Gastrocnemius medialis (tissue), 4 donors: ENCODE data around the gene THRB. TPM values are rescaled to one million over a fixed set of nuclear protein-coding genes. Genes with fewer than 3 reads are reported as not detected.

Experiments
- ATAC-seq, 2 donors: fragments of 150-250 bp; one replicate each; pipeline ENCODE4 v1.9.1; 2016
- DNase-seq, 2 donors: peaks; one replicate each; pipeline ENCODE4 v3.0.0-alpha.2; 2019
- H3K27ac ChIP-seq, 4 donors: fragments of 200-600 bp; sonication (generic); 1 replicate in 1 of 4; 2 replicates in 3 of 4; pipeline ENCODE4 v1.5.1; 2016 to 2018; ENCODE audit warnings: mild to moderate bottlenecking in 2 of 4, moderate library complexity in 1 of 4
- H3K27me3 ChIP-seq, 3 donors: fragments of 200-600 bp; sonication (generic) in 2 of 3; 1 replicate in 1 of 3; 2 replicates in 2 of 3; pipeline versions ENCODE4 v1.5.1 to v1.6.0; 2016 to 2019; ENCODE audit warnings: mild to moderate bottlenecking in 1 of 3, moderate library complexity in 1 of 3
- H3K36me3 ChIP-seq, 2 donors: fragments of 200-600 bp; sonication (generic) in 1 of 2; one replicate each; pipeline ENCODE4 v1.5.1; 2017 to 2018
- H3K4me1 ChIP-seq, 2 donors: fragments of 200-600 bp; sonication (generic) in 1 of 2; one replicate each; pipeline ENCODE4 v1.5.1; 2016 to 2017; ENCODE audit warnings: mild to moderate bottlenecking in 2 of 2
- H3K4me3 ChIP-seq, 4 donors: fragments of 200-600 bp; sonication (generic) in 3 of 4; 1 replicate in 1 of 4; 2 replicates in 3 of 4; pipeline ENCODE4 v1.5.1; 2016 to 2019; ENCODE audit warnings: mild to moderate bottlenecking in 2 of 4
- H3K9me3 ChIP-seq, 3 donors: fragments of 200-600 bp; sonication (generic) in 2 of 3; 1 replicate in 1 of 3; 2 replicates in 2 of 3; pipeline ENCODE4 v1.5.1; 2016 to 2019
- POLR2A ChIP-seq, 2 donors: fragments of 450-650 bp; IDR thresholded peaks; one replicate each; pipeline ENCODE4 v1.6.1; 2017; ENCODE audit warnings: antibody characterized with exemption in 2 of 2, mild to moderate bottlenecking in 2 of 2, moderate library complexity in 2 of 2
- in situ Hi-C, 4 donors: fragments of 200-750 bp; cut with MboI; loops; one replicate each; pipeline versions ENCODE4 v1.15.0 to v1.8.0; 2017; ENCODE audit warnings: low sequenced_read_pairs in 4 of 4
- intact Hi-C: fragments of 100-400 bp; cut with DNase I; formaldehyde crosslinking; loops from one replicate; pipeline ENCODE4 v1.15.1; 2023; ENCODE audit warnings: low total_unique reads
- total RNA-seq, 4 donors: library from RNA; depleted of rRNA; stranded (reverse); fragments of >200 nt; gene quantifications; one replicate each; pipeline versions ENCODE4 v1.1.0 to v1.2.3, GENCODE V29; 2016
- TF ChIP-seq, protein P1 (sequence below), 5 experiments: fragments of 450-650 bp in 3 of 5; fragments of 200-600 bp in 2 of 5; sonication (generic) in 2 of 5; IDR thresholded peaks in 4 of 5; conservative IDR thresholded peaks in 1 of 5; 1 replicate in 4 of 5; 2 replicates in 1 of 5; pipeline ENCODE4 v1.5.1; 2016 to 2019; ENCODE audit warnings: antibody characterized with exemption in 5 of 5, mild to moderate bottlenecking in 3 of 5, moderate library complexity in 3 of 5

The THRB gene
- total RNA-seq, 4 donors from 2014 or later: 20.1 to 60.0 (median 25.3) TPM

DNA sequence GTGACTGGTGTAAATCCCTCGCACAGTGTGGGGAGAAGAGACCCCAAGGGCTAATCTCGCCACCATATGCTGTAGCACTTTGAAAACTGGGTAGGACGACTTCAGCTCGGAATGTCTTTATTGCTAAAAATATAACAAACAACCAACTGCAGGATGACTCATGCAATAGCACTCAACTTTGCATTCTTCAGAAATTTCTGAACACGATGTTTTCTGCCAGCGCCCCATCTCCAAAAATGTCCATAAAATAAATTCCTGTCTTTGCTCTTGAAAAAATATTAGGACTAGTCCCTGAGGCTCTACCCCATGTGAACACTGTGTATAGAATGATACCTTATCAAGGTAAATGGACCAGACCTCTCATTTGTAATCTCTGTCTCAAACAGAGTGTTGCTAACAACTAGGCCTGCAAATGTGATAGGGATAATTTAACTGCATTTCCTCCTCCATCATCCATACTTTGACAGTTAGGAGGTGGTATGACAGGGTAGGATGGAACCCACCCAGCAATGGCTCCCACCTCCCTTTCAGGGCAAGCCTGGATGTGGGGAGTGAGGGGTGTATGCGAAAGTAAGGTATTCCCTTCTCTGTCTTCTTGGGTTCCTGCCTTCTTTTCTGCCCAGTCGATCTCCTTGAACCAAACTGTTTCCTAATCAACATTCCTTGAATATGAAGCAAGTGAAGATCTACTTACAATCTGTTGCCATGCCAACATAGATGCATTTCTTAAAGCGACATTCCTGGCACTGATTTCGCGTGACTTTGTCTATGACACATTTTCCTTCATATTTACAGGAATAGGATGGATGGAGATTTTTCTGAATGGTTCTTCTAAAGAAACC, 348.4 kb downstream of the THRB start:
- DNase-seq: no peak
- Histone ChIP-seq H3K27me3 (no peaks in the 10 kb centered on the region), H3K36me3 (no peaks in the 10 kb centered on the region), H3K27ac (peak overlapping the region; percentile 42 to 77 (median 72)), H3K4me3 (peak overlapping the region in 1 of 4 donors; percentile 23), H3K4me1 (peaks cover 21 to 22% of the 10 kb centered on the region in 2 donors), H3K9me3 (no peaks in the 10 kb centered on the region)
- TF ChIP-seq, protein P1, sequence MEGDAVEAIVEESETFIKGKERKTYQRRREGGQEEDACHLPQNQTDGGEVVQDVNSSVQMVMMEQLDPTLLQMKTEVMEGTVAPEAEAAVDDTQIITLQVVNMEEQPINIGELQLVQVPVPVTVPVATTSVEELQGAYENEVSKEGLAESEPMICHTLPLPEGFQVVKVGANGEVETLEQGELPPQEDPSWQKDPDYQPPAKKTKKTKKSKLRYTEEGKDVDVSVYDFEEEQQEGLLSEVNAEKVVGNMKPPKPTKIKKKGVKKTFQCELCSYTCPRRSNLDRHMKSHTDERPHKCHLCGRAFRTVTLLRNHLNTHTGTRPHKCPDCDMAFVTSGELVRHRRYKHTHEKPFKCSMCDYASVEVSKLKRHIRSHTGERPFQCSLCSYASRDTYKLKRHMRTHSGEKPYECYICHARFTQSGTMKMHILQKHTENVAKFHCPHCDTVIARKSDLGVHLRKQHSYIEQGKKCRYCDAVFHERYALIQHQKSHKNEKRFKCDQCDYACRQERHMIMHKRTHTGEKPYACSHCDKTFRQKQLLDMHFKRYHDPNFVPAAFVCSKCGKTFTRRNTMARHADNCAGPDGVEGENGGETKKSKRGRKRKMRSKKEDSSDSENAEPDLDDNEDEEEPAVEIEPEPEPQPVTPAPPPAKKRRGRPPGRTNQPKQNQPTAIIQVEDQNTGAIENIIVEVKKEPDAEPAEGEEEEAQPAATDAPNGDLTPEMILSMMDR (IDR thresholded peaks at IDR 0.05 in 4 of 5, conservative IDR thresholded peaks at IDR 0.05 in 1 of 5): no peak
- no peak for TF ChIP-seq POLR2A (IDR thresholded peaks at IDR 0.05)
- in situ Hi-C loops: no loop called here
- ATAC-seq: peak; percentile 73 to 81
- intact Hi-C loops: no loop called here

DNA sequence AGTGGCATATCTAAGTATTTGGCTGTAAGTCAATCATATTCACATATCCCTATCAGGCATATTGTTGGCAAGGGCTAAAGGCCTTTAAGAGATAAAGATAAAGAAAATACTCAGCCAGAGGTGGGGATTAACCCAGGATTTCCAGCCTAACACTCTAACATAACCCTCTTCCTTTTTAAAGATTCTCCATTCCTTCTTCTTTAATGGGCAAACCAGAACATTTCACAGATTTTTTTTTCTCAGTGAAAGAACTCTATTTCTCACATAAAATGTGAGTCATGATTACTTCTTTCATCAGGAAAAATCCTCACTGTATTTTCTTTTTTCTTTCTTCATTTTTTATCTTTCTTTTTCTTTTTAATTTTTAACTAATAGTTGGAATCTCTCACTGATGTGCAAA, 349.2 kb downstream of the THRB start:
- DNase-seq (no peak), ATAC-seq (no peak)
- H3K36me3 ChIP-seq: no peaks in the 10 kb centered on the region
- no peak for TF ChIP-seq POLR2A (IDR thresholded peaks at IDR 0.05)
- TF ChIP-seq, protein P1 (IDR thresholded peaks at IDR 0.05 in 4 of 5, conservative IDR thresholded peaks at IDR 0.05 in 1 of 5): no peak
- in situ Hi-C loops (no loop called here), intact Hi-C loops (no loop called here)
- H3K4me1 ChIP-seq: peaks cover 21 to 25% of the 10 kb centered on the region in 2 donors
- peak overlapping the region in 1 of 4 donors; percentile 23 for H3K4me3 ChIP-seq
- H3K27ac ChIP-seq: peak overlapping the region; percentile 42 to 77 (median 72)
- H3K9me3 ChIP-seq: no peaks in the 10 kb centered on the region
- H3K27me3 ChIP-seq: no peaks in the 10 kb centered on the region

DNA sequence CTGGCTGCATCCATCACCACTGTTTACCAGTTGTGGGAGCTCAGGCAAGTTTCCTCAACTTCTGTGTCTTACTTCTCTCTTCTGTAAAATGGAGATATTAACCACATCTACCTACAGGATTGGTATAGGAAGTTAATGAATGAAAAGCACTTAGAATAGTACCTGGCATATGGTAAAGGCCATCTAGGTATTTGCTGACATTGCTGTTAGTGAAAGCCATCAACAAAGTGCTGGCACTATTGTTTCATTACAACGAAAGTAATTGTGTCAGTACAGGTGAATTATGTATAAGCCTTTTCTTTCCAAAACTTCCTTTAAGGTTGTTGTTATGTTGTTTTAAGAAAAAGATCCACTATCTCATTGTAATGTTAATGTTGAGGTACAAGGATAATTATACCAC, 352.5 kb downstream of the THRB start:
- DNase-seq (no peak), ATAC-seq (no peak)
- intact Hi-C loops: loop anchor here (5.0 kb wide), 1 partner anchor 195 kb away; the partner anchor contains the start of gene NR1D2
- Histone ChIP-seq H3K4me3 (no peak overlapping the region), H3K36me3 (no peaks in the 10 kb centered on the region), H3K27ac (peak overlapping the region in 2 of 4 donors; percentile 70 to 77), H3K27me3 (no peaks in the 10 kb centered on the region), H3K4me1 (peaks cover 54 to 58% of the 10 kb centered on the region in 2 donors), H3K9me3 (no peaks in the 10 kb centered on the region)
- TF ChIP-seq POLR2A (IDR thresholded peaks at IDR 0.05): no peak
- TF ChIP-seq, protein P1 (IDR thresholded peaks at IDR 0.05 in 4 of 5, conservative IDR thresholded peaks at IDR 0.05 in 1 of 5): no peak
- in situ Hi-C loops: no loop called here

DNA sequence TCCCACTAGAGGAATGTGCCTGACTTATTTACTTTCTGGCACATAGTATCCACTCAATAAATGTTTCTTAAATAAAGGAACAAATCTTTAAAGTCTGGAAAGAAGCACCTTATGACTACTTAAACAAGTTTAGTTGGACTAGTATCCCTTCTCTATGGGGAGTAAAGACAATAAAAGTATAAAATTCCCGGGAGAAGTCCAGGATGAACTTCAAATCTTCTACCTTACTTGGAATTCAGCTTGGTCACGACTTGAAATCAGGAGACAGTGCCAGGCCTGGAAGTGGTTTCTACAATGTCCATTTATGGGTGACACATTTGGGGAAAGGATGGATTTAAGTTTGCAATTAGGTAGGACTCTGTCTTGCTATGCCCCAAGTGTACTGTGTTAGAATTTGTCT, 353.1 kb downstream of the THRB start:
- in situ Hi-C loops (no loop called here), intact Hi-C loops (loop anchor here (5.0 kb wide), 1 partner anchor 194 kb away; the partner anchor contains the start of gene NR1D2)
- H3K27ac ChIP-seq: peak overlapping the region in 3 of 4 donors; percentile 70 to 77 (median 75)
- H3K27me3 ChIP-seq: no peaks in the 10 kb centered on the region
- H3K9me3 ChIP-seq: no peaks in the 10 kb centered on the region
- ATAC-seq: no peak
- TF ChIP-seq POLR2A (IDR thresholded peaks at IDR 0.05): no peak
- TF ChIP-seq, protein P1 (IDR thresholded peaks at IDR 0.05 in 4 of 5, conservative IDR thresholded peaks at IDR 0.05 in 1 of 5): no peak
- DNase-seq: no peak
- no peak overlapping the region for H3K4me3 ChIP-seq
- H3K4me1 ChIP-seq: peaks cover 51 to 59% of the 10 kb centered on the region in 2 donors
- no peaks in the 10 kb centered on the region for H3K36me3 ChIP-seq
